ENCODE measurements around the gene TEX48. TPM values are rescaled to one million over a fixed set of nuclear protein-coding genes. Genes with fewer than 3 reads are reported as not detected.

TEX48 gene
- total and polyA plus RNA-seq, 10 of the 15 experiments (the other 5 are each of a cell fraction or from before 2014, with no cell fraction given), result not detected

DNA sequence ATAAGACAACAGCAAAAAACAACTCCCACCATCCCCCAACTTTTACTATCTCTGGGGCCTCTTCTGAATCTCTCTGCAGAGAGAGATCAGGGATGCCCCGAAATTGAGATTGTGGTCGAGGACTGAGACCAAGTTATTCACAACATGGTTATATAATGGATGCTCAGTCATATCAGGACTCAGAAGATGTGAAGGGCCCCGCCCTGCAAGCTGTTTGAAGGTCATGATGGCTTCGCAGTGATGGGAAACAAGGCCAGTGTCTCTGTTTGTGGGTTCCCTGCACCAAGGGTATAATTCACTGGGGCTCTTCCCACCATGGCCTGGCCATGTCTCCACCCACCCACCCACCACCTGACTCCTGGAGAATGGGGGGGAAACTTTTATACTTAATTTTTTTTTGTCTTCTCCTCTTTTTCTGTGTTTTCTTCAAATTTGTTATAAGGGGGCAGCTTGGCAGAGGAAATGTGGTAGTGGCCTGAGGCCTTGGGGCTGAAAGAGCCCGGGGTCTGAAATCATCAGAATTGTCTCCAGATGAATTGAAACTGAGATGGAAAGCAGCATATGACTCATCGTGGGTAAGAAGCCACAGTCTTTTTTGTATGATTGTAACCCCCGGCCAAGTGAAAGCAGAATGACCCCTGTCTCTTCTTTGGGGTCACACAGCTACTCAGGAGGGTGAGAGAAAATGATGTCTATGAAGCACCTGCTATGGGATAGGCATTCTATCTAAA is 15.0 kb upstream of the TEX48 start (continued):
- TF ChIP-seq, protein P1, sequence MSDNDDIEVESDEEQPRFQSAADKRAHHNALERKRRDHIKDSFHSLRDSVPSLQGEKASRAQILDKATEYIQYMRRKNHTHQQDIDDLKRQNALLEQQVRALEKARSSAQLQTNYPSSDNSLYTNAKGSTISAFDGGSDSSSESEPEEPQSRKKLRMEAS (IDR thresholded peaks at IDR 0.05; ENCODE audit: low read depth, low read length), result no peak
- TF ChIP-seq EZH2 (IDR thresholded peaks at IDR 0.05; ENCODE audit: borderline replicate concordance, control insufficient read depth, low read depth, low read length), result no peak
- TF ChIP-seq FOXK2 (IDR thresholded peaks at IDR 0.05), result no peak
- peak; percentile 76 for TF ChIP-seq CREM (IDR thresholded peaks at IDR 0.05; ENCODE audit: low read depth)
- peak; percentile 81 for TF ChIP-seq EED (IDR thresholded peaks at IDR 0.05; ENCODE audit: low read depth)
- TF ChIP-seq, protein P2, sequence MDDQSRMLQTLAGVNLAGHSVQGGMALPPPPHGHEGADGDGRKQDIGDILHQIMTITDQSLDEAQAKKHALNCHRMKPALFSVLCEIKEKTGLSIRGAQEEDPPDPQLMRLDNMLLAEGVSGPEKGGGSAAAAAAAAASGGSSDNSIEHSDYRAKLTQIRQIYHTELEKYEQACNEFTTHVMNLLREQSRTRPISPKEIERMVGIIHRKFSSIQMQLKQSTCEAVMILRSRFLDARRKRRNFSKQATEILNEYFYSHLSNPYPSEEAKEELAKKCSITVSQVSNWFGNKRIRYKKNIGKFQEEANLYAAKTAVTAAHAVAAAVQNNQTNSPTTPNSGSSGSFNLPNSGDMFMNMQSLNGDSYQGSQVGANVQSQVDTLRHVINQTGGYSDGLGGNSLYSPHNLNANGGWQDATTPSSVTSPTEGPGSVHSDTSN (IDR thresholded peaks at IDR 0.05; ENCODE audit: insufficient replicate concordance, low read depth, low read length), result no peak
- TF ChIP-seq CTCF (IDR thresholded peaks at IDR 0.05 in 2 of 3, conservative IDR thresholded peaks at IDR 0.05 in 1 of 3; ENCODE audit: control insufficient read depth in 2 of 3, extremely low read depth in 1 of 3, insufficient read depth in 1 of 3, low read depth in 3 of 3, low read length in 3 of 3), result no peak
- no peak for TF ChIP-seq CHD1 (IDR thresholded peaks at IDR 0.05; ENCODE audit: low read depth, low read length)
- TF ChIP-seq JUNB (IDR thresholded peaks at IDR 0.05), result peak; percentile 92
- TF ChIP-seq, protein P3, sequence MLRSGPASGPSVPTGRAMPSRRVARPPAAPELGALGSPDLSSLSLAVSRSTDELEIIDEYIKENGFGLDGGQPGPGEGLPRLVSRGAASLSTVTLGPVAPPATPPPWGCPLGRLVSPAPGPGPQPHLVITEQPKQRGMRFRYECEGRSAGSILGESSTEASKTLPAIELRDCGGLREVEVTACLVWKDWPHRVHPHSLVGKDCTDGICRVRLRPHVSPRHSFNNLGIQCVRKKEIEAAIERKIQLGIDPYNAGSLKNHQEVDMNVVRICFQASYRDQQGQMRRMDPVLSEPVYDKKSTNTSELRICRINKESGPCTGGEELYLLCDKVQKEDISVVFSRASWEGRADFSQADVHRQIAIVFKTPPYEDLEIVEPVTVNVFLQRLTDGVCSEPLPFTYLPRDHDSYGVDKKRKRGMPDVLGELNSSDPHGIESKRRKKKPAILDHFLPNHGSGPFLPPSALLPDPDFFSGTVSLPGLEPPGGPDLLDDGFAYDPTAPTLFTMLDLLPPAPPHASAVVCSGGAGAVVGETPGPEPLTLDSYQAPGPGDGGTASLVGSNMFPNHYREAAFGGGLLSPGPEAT (IDR thresholded peaks at IDR 0.05; ENCODE audit: low read depth), result 0 out of 2 replicates have a peak, but pooled peaks have one; percentile 25
- TF ChIP-seq, protein P4, sequence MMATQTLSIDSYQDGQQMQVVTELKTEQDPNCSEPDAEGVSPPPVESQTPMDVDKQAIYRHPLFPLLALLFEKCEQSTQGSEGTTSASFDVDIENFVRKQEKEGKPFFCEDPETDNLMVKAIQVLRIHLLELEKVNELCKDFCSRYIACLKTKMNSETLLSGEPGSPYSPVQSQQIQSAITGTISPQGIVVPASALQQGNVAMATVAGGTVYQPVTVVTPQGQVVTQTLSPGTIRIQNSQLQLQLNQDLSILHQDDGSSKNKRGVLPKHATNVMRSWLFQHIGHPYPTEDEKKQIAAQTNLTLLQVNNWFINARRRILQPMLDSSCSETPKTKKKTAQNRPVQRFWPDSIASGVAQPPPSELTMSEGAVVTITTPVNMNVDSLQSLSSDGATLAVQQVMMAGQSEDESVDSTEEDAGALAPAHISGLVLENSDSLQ (IDR thresholded peaks at IDR 0.05), result no peak; the same call in 1 of the 2 replicates
- peak; percentile 80 for TF ChIP-seq MEF2A (IDR thresholded peaks at IDR 0.05; ENCODE audit: insufficient read depth, low read depth, low read length)
- TF ChIP-seq SIN3A (IDR thresholded peaks at IDR 0.05; ENCODE audit: low read depth, low read length), result no peak
- TF ChIP-seq, protein P5, sequence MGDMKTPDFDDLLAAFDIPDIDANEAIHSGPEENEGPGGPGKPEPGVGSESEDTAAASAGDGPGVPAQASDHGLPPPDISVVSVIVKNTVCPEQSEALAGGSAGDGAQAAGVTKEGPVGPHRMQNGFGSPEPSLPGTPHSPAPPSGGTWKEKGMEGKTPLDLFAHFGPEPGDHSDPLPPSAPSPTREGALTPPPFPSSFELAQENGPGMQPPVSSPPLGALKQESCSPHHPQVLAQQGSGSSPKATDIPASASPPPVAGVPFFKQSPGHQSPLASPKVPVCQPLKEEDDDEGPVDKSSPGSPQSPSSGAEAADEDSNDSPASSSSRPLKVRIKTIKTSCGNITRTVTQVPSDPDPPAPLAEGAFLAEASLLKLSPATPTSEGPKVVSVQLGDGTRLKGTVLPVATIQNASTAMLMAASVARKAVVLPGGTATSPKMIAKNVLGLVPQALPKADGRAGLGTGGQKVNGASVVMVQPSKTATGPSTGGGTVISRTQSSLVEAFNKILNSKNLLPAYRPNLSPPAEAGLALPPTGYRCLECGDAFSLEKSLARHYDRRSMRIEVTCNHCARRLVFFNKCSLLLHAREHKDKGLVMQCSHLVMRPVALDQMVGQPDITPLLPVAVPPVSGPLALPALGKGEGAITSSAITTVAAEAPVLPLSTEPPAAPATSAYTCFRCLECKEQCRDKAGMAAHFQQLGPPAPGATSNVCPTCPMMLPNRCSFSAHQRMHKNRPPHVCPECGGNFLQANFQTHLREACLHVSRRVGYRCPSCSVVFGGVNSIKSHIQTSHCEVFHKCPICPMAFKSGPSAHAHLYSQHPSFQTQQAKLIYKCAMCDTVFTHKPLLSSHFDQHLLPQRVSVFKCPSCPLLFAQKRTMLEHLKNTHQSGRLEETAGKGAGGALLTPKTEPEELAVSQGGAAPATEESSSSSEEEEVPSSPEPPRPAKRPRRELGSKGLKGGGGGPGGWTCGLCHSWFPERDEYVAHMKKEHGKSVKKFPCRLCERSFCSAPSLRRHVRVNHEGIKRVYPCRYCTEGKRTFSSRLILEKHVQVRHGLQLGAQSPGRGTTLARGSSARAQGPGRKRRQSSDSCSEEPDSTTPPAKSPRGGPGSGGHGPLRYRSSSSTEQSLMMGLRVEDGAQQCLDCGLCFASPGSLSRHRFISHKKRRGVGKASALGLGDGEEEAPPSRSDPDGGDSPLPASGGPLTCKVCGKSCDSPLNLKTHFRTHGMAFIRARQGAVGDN (IDR thresholded peaks at IDR 0.05), result no peak
- no peak for TF ChIP-seq RELA (IDR thresholded peaks at IDR 0.05; ENCODE audit: borderline replicate concordance, partially characterized antibody)
- TF ChIP-seq ZBED1 (IDR thresholded peaks at IDR 0.05; ENCODE audit: borderline replicate concordance), result peak; percentile 82
- TF ChIP-seq SRF (IDR thresholded peaks at IDR 0.05; ENCODE audit: low read depth in 2 of 2, low read length in 2 of 2), result peak in 1 of 2 experiments; percentile 63; a peak in 2 of 4 replicates
- TF ChIP-seq SIX5 (IDR thresholded peaks at IDR 0.05; ENCODE audit: low read depth, low read length, severe bottlenecking), result no peak
- TF ChIP-seq STAT1 (conservative IDR thresholded peaks at IDR 0.05), result no peak
